Measurements from ENCODE around the gene TSTD1. TPM values are rescaled to one million over a fixed set of nuclear protein-coding genes. Genes with fewer than 3 reads are reported as not detected.

The TSTD1 gene
- total RNA-seq, 1 experiment from 2014 or later: 24.8 TPM

GRCh38 chr1:161039154-161039545 lies 386 bp upstream of the TSTD1 start:
- ChIA-PET POLR2A (interaction anchor here (0.7 to 2.2 kb wide), 3 partner anchors 18 to 41 kb away, joined by 3 to 20 read pairs (median 4); partner anchors contain the start of gene F11R), CTCF (interaction anchor here (0.6 to 1.4 kb wide), 3 partner anchors 18 to 106 kb away, joined by 3 to 5 read pairs (median 4); no protein-coding TSS in a partner anchor)
- no peaks in the 10 kb centered on the region for H3K27me3 ChIP-seq (replicated peaks; ENCODE audit: control insufficient read depth, insufficient read depth, low read length)
- peak overlapping the region; percentile 72 for H3K4me3 ChIP-seq (ENCODE audit: low read depth, low read length)
- no peaks in the 10 kb centered on the region for H3K4me1 Mint-ChIP-seq (ENCODE audit: low read depth, unreplicated experiment)
- peaks cover 12% of the 10 kb centered on the region for H3K36me3 ChIP-seq (ENCODE audit: control insufficient read depth, insufficient read depth, low read length)
- no peaks in the 10 kb centered on the region for H3K27me3 Mint-ChIP-seq (ENCODE audit: insufficient read depth, unreplicated experiment)
- intact Hi-C loops (cut with micrococcal nuclease; ENCODE audit: unreplicated experiment): no loop called here
- no peak for TF ChIP-seq CTCF (IDR thresholded peaks at IDR 0.05; ENCODE audit: insufficient read depth in 1 of 2, low read depth in 1 of 2, low read length in 1 of 2, severe bottlenecking in 1 of 2, unreplicated experiment in 1 of 2)
- peaks cover 35% of the 10 kb centered on the region for H3K36me3 Mint-ChIP-seq (ENCODE audit: insufficient read depth, unreplicated experiment)
- H3K4me3 Mint-ChIP-seq (ENCODE audit: unreplicated experiment): peak overlapping the region; percentile 94
- BruUV-seq (replicated peaks): no TSS peak
- DNase-seq: no peak
- H3K27ac Mint-ChIP-seq (ENCODE audit: unreplicated experiment): peak overlapping the region; percentile 87
- H3K4me1 ChIP-seq: peaks cover 7% of the 10 kb centered on the region; the same call in 1 of the 2 replicates
- no peaks in the 10 kb centered on the region for H3K9me3 ChIP-seq
- no peaks in the 10 kb centered on the region for H3K9me3 Mint-ChIP-seq (ENCODE audit: unreplicated experiment)

- TF ChIP-seq CTCF (IDR thresholded peaks at IDR 0.05; ENCODE audit: insufficient read depth in 1 of 2, low read depth in 1 of 2, low read length in 1 of 2, severe bottlenecking in 1 of 2, unreplicated experiment in 1 of 2): no peak
- Histone ChIP-seq H3K4me1 (peaks cover 7% of the 10 kb centered on the region; the same call in 1 of the 2 replicates), H3K36me3 (ENCODE audit: control insufficient read depth, insufficient read depth, low read length) (peaks cover 12% of the 10 kb centered on the region), H3K27me3 (replicated peaks; ENCODE audit: control insufficient read depth, insufficient read depth, low read length) (no peaks in the 10 kb centered on the region), H3K4me3 (ENCODE audit: low read depth, low read length) (peak overlapping the region; percentile 72), H3K9me3 (no peaks in the 10 kb centered on the region)
- Mint-ChIP-seq H3K4me1 (ENCODE audit: low read depth, unreplicated experiment) (peaks cover 3% of the 10 kb centered on the region), H3K4me3 (ENCODE audit: unreplicated experiment) (peak overlapping the region; percentile 94), H3K27ac (ENCODE audit: unreplicated experiment) (peak overlapping the region; percentile 87), H3K9me3 (ENCODE audit: unreplicated experiment) (no peaks in the 10 kb centered on the region), H3K36me3 (ENCODE audit: insufficient read depth, unreplicated experiment) (peaks cover 35% of the 10 kb centered on the region), H3K27me3 (ENCODE audit: insufficient read depth, unreplicated experiment) (no peaks in the 10 kb centered on the region)
- POLR2A ChIA-PET: interaction anchor here (1.0 to 2.2 kb wide), 3 partner anchors 16 to 40 kb away, joined by 3 to 20 read pairs (median 4); partner anchors contain the start of gene F11R
- BruUV-seq (replicated peaks): no TSS peak
- DNase-seq: no peak
- CTCF ChIA-PET: interaction anchor here (0.5 to 1.4 kb wide), 5 partner anchors 16 to 60 kb away, joined by 3 to 8 read pairs (median 3); partner anchors contain the start of gene KLHDC9
- intact Hi-C loops (cut with micrococcal nuclease; ENCODE audit: unreplicated experiment): loop anchor here (1.0 kb wide), 1 partner anchor 41 kb away; no protein-coding TSS in a partner anchor
Measured at GRCh38 chr1:161037661-161038522, 872 bp downstream of the TSTD1 start.

GRCh38 chr1:161033751-161034150 lies 5.0 kb downstream of the TSTD1 start:
- peaks cover 7% of the 10 kb centered on the region for H3K4me1 Mint-ChIP-seq (ENCODE audit: low read depth, unreplicated experiment)
- TF ChIP-seq CTCF (IDR thresholded peaks at IDR 0.05; ENCODE audit: insufficient read depth in 1 of 2, low read depth in 1 of 2, low read length in 1 of 2, severe bottlenecking in 1 of 2, unreplicated experiment in 1 of 2): no peak
- Histone ChIP-seq H3K27me3 (replicated peaks; ENCODE audit: control insufficient read depth, insufficient read depth, low read length) (no peaks in the 10 kb centered on the region), H3K4me1 (peaks cover 7% of the 10 kb centered on the region; the same call in 1 of the 2 replicates), H3K36me3 (ENCODE audit: control insufficient read depth, insufficient read depth, low read length) (no peaks in the 10 kb centered on the region), H3K4me3 (ENCODE audit: low read depth, low read length) (no peak overlapping the region), H3K9me3 (no peaks in the 10 kb centered on the region)
- H3K4me3 Mint-ChIP-seq (ENCODE audit: unreplicated experiment): no peak overlapping the region
- intact Hi-C loops (cut with micrococcal nuclease; ENCODE audit: unreplicated experiment): no loop called here
- POLR2A ChIA-PET: interaction anchor here (2.0 kb wide), 1 partner anchor 13 kb away, joined by 19 read pairs; the partner anchor contains the start of gene F11R
- H3K36me3 Mint-ChIP-seq (ENCODE audit: insufficient read depth, unreplicated experiment): peaks cover 5% of the 10 kb centered on the region
- H3K27me3 Mint-ChIP-seq (ENCODE audit: insufficient read depth, unreplicated experiment): no peaks in the 10 kb centered on the region
- CTCF ChIA-PET: interaction anchor here (0.7 kb wide), 1 partner anchor 76 kb away, joined by 4 read pairs; no protein-coding TSS in a partner anchor
- no TSS peak for BruUV-seq (replicated peaks)
- no peak overlapping the region for H3K27ac Mint-ChIP-seq (ENCODE audit: unreplicated experiment)
- no peaks in the 10 kb centered on the region for H3K9me3 Mint-ChIP-seq (ENCODE audit: unreplicated experiment)
- DNase-seq: no peak

Data from Caco-2 (cell line).